ENCODE results near the gene PODN.

The PODN gene

GRCh38 chr1:53133261-53134041 lies 71.4 kb downstream of the PODN start:
- no peak for DNase-seq

GRCh38 chr1:53134042-53134485 lies 72.1 kb downstream of the PODN start:
- DNase-seq: no peak
